ENCODE results near the gene CERKL. TPM values are rescaled to one million over a fixed set of nuclear protein-coding genes. Genes with fewer than 3 reads are reported as not detected.

The CERKL gene
- total RNA-seq, 1 experiment from 2014 or later, result 0.23 TPM

- no peaks in the 10 kb centered on the region for H3K9me3 Mint-ChIP-seq (ENCODE audit: unreplicated experiment)
- no peak overlapping the region for H3K4me3 Mint-ChIP-seq (ENCODE audit: unreplicated experiment)
- TF ChIP-seq, protein P1, sequence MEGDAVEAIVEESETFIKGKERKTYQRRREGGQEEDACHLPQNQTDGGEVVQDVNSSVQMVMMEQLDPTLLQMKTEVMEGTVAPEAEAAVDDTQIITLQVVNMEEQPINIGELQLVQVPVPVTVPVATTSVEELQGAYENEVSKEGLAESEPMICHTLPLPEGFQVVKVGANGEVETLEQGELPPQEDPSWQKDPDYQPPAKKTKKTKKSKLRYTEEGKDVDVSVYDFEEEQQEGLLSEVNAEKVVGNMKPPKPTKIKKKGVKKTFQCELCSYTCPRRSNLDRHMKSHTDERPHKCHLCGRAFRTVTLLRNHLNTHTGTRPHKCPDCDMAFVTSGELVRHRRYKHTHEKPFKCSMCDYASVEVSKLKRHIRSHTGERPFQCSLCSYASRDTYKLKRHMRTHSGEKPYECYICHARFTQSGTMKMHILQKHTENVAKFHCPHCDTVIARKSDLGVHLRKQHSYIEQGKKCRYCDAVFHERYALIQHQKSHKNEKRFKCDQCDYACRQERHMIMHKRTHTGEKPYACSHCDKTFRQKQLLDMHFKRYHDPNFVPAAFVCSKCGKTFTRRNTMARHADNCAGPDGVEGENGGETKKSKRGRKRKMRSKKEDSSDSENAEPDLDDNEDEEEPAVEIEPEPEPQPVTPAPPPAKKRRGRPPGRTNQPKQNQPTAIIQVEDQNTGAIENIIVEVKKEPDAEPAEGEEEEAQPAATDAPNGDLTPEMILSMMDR (IDR thresholded peaks at IDR 0.05; ENCODE audit: unreplicated experiment), result no peak
- H3K4me1 Mint-ChIP-seq (ENCODE audit: insufficient read depth, unreplicated experiment), result no peaks in the 10 kb centered on the region
- ChIA-PET CTCF (interaction anchor here (1.3 to 1.7 kb wide), 2 partner anchors 13 to 130 kb away, joined by 5 to 7 read pairs; no protein-coding TSS in a partner anchor), POLR2A (interaction anchor here (0.6 kb wide), 1 partner anchor 262 kb away, joined by 3 read pairs; no protein-coding TSS in a partner anchor)
- no peak for DNase-seq (ENCODE audit: unreplicated experiment)
- no peaks in the 10 kb centered on the region for H3K27me3 Mint-ChIP-seq (ENCODE audit: insufficient read depth, unreplicated experiment)
- no TSS peak for BruUV-seq (replicated peaks)
- intact Hi-C loops (cut with micrococcal nuclease), result no loop called here
- H3K36me3 Mint-ChIP-seq (ENCODE audit: insufficient read depth, unreplicated experiment), result no peaks in the 10 kb centered on the region
- H3K27ac Mint-ChIP-seq (ENCODE audit: low read depth, unreplicated experiment), result no peak overlapping the region
These were observed 71.2 kb downstream of the CERKL start for GRCh38 chr2:181585732-181586131.

DNA sequence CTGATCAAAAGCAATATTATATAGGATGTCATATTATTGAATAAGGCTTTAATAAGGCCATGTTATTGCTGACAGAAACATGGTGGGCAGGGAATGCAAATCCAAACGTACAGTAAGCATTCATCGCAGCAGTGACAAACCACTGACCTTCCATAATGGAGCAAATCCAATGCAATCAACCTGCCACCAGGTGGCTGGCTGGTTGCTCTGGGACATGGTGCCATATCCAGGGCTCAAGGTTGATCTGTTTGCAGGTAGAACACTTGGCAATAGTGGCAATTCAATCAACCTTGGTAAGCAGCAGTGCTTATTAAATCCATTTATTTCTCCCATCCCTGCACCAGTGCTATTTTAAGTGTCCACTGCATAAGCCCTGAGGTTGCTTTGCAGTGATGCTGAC is 75.4 kb downstream of the CERKL start:
- no peaks in the 10 kb centered on the region for H3K9me3 Mint-ChIP-seq (ENCODE audit: unreplicated experiment)
- BruUV-seq (replicated peaks), result no TSS peak
- no peak overlapping the region for H3K27ac Mint-ChIP-seq (ENCODE audit: low read depth, unreplicated experiment)
- TF ChIP-seq, protein P1 (IDR thresholded peaks at IDR 0.05; ENCODE audit: unreplicated experiment), result peak; percentile 17
- H3K36me3 Mint-ChIP-seq (ENCODE audit: insufficient read depth, unreplicated experiment), result no peaks in the 10 kb centered on the region
- DNase-seq (ENCODE audit: unreplicated experiment), result no peak
- POLR2A ChIA-PET, result no interaction called here
- CTCF ChIA-PET, result interaction anchor here (1.1 kb wide), 1 partner anchor 133 kb away, joined by 6 read pairs; no protein-coding TSS in a partner anchor
- no peaks in the 10 kb centered on the region for H3K4me1 Mint-ChIP-seq (ENCODE audit: insufficient read depth, unreplicated experiment)
- intact Hi-C loops (cut with micrococcal nuclease), result no loop called here
- no peaks in the 10 kb centered on the region for H3K27me3 Mint-ChIP-seq (ENCODE audit: insufficient read depth, unreplicated experiment)
- H3K4me3 Mint-ChIP-seq (ENCODE audit: unreplicated experiment), result no peak overlapping the region

DNA sequence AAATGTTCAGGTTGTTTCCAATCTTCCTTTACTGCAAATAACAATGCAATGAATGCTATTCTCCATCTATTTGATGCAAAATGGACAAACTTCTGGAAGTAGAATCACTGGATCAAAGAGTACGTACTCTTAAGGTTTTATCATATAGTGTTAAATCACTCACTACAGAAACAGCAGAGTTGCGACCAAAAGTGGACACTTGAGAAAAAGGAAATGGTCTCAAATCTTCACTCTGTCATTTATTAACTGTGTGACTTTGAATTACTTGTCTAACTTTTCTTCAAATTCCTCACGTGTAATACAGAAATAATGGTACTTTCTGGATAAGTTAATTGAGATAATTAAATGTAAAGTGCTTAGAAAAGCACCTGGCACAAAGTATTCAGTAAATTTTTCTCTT is 78.1 kb downstream of the CERKL start:
- CTCF ChIA-PET, result interaction anchor here (0.6 kb wide), 1 partner anchor 135 kb away, joined by 3 read pairs; no protein-coding TSS in a partner anchor
- no TSS peak for BruUV-seq (replicated peaks)
- POLR2A ChIA-PET, result no interaction called here
- intact Hi-C loops (cut with micrococcal nuclease), result no loop called here
- no peaks in the 10 kb centered on the region for H3K9me3 Mint-ChIP-seq (ENCODE audit: unreplicated experiment)
- H3K4me1 Mint-ChIP-seq (ENCODE audit: insufficient read depth, unreplicated experiment), result no peaks in the 10 kb centered on the region
- TF ChIP-seq, protein P1 (IDR thresholded peaks at IDR 0.05; ENCODE audit: unreplicated experiment), result no peak
- no peak overlapping the region for H3K4me3 Mint-ChIP-seq (ENCODE audit: unreplicated experiment)
- H3K27me3 Mint-ChIP-seq (ENCODE audit: insufficient read depth, unreplicated experiment), result no peaks in the 10 kb centered on the region
- DNase-seq (ENCODE audit: unreplicated experiment), result no peak
- H3K36me3 Mint-ChIP-seq (ENCODE audit: insufficient read depth, unreplicated experiment), result no peaks in the 10 kb centered on the region
- H3K27ac Mint-ChIP-seq (ENCODE audit: low read depth, unreplicated experiment), result no peak overlapping the region

GRCh38 chr2:181576431-181576830 is 80.5 kb downstream of the CERKL start:
- BruUV-seq (replicated peaks), result no TSS peak

More at GRCh38 chr2:181576431-181576830, 80.5 kb downstream of the CERKL start:
- TF ChIP-seq, protein P1 (IDR thresholded peaks at IDR 0.05; ENCODE audit: unreplicated experiment), result no peak
- Mint-ChIP-seq H3K9me3 (ENCODE audit: unreplicated experiment) (no peaks in the 10 kb centered on the region), H3K36me3 (ENCODE audit: insufficient read depth, unreplicated experiment) (no peaks in the 10 kb centered on the region), H3K4me3 (ENCODE audit: unreplicated experiment) (no peak overlapping the region), H3K4me1 (ENCODE audit: insufficient read depth, unreplicated experiment) (no peaks in the 10 kb centered on the region), H3K27ac (ENCODE audit: low read depth, unreplicated experiment) (no peak overlapping the region), H3K27me3 (ENCODE audit: insufficient read depth, unreplicated experiment) (no peaks in the 10 kb centered on the region)
- intact Hi-C loops (cut with micrococcal nuclease), result no loop called here
- DNase-seq (ENCODE audit: unreplicated experiment), result no peak
- ChIA-PET POLR2A (no interaction called here), CTCF (interaction anchor here (0.6 to 1.7 kb wide), 2 partner anchors 117 to 164 kb away, joined by 3 to 5 read pairs; no protein-coding TSS in a partner anchor)
